Gastroesophageal sphincter (tissue), 4 donors: Measurements from ENCODE around the gene WNT9A. TPM values are rescaled to one million over a fixed set of nuclear protein-coding genes. Genes with fewer than 3 reads are reported as not detected.
A peak's percentile ranks its signal among the peaks of the same experiment; 100 is the strongest.

Experiments
- ATAC-seq: fragments of 150-250 bp; one replicate; pipeline ENCODE4 v1.9.1; 2016; ENCODE audit warnings: mild to moderate bottlenecking, moderate library complexity
- H3K27ac ChIP-seq, 4 donors: fragments of 200-600 bp; sonication (generic) in 3 of 4; 1 replicate in 3 of 4; 2 replicates in 1 of 4; pipeline ENCODE4 v1.5.1; 2016 to 2019
- H3K27me3 ChIP-seq: fragments of 200-600 bp; sonication (generic); one replicate; pipeline ENCODE4 v1.5.1; 2019
- H3K36me3 ChIP-seq, 2 donors: fragments of 200-600 bp; sonication (generic); one replicate each; pipeline ENCODE4 v1.5.1; 2019; ENCODE audit warnings: control low read depth in 1 of 2
- H3K4me1 ChIP-seq, 3 donors: fragments of 200-600 bp; sonication (generic); 1 replicate in 2 of 3; 2 replicates in 1 of 3; pipeline ENCODE4 v1.5.1; 2016 to 2019; ENCODE audit warnings: control low read depth in 2 of 3
- H3K4me3 ChIP-seq, 2 donors: fragments of 200-600 bp; sonication (generic); one replicate each; pipeline ENCODE4 v1.5.1; 2019; ENCODE audit warnings: mild to moderate bottlenecking in 1 of 2, moderate library complexity in 1 of 2
- H3K9me3 ChIP-seq, 3 donors: fragments of 200-600 bp; sonication (generic); one replicate each; pipeline ENCODE4 v1.5.1; 2017 to 2019; ENCODE audit warnings: control low read depth in 2 of 3
- CTCF ChIP-seq, 4 experiments: fragments of 200-600 bp in 2 of 4; fragments of 450-650 bp in 2 of 4; sonication (generic) in 1 of 4; IDR thresholded peaks; one replicate each; pipeline ENCODE4 v1.5.1; 2017 to 2019; ENCODE audit warnings: antibody characterized with exemption in 4 of 4, mild to moderate bottlenecking in 2 of 4, moderate library complexity in 2 of 4
- EP300 ChIP-seq: sonication (generic); formaldehyde crosslinking; IDR thresholded peaks from one replicate; pipeline ENCODE4 v1.6.1; 2017; ENCODE audit warnings: antibody characterized with exemption, mild to moderate bottlenecking
- POLR2A ChIP-seq, 2 donors: fragments of 450-650 bp; IDR thresholded peaks; one replicate each; pipeline ENCODE4 v1.6.1; 2017; ENCODE audit warnings: antibody characterized with exemption in 2 of 2, mild to moderate bottlenecking in 2 of 2, moderate library complexity in 1 of 2
- POLR2AphosphoS5 ChIP-seq: sonication (generic); formaldehyde crosslinking; IDR thresholded peaks from one replicate; pipeline ENCODE4 v1.6.1; 2017; ENCODE audit warnings: antibody characterized with exemption
- WGBS, 2 donors: methylation state at CpG; one replicate each; pipeline ENCODE4 v1.1.5; 2018; ENCODE audit warnings: low coverage in 1 of 2; 5-methylcytosine and 5-hydroxymethylcytosine counted together
- total RNA-seq, 4 donors: library from RNA; depleted of rRNA; stranded (reverse); fragments of >200 nt; gene quantifications; one replicate each; pipeline ENCODE4 v1.1.0, GENCODE V29; 2016

Gene WNT9A
- total RNA-seq, 4 donors from 2014 or later = 5.4 to 14.0 (median 6.6) TPM

- H3K9me3 ChIP-seq = no peaks in the 10 kb centered on the region
- no peaks in the 10 kb centered on the region for H3K36me3 ChIP-seq
- 70 to 90% methylated on average over 2 of the region's 8 CpGs for WGBS, 2 donors
- no peak for TF ChIP-seq POLR2A (IDR thresholded peaks at IDR 0.05)
- no peak for TF ChIP-seq CTCF (IDR thresholded peaks at IDR 0.05)
- no peak for TF ChIP-seq POLR2AphosphoS5
- TF ChIP-seq EP300 = no peak
- no peak overlapping the region for H3K4me3 ChIP-seq
- H3K27ac ChIP-seq = peak overlapping the region in 3 of 4 donors; percentile 85 to 94 (median 89)
- no peaks in the 10 kb centered on the region for H3K27me3 ChIP-seq
- no peak for ATAC-seq
- peaks cover 0 to 90% (median 66%) of the 10 kb centered on the region in 3 donors for H3K4me1 ChIP-seq
Measured at GRCh38 chr1:227942716-227943261, 4.9 kb downstream of the WNT9A start.

- peaks cover 0 to 86% (median 64%) of the 10 kb centered on the region in 3 donors for H3K4me1 ChIP-seq
- H3K27ac ChIP-seq = peak overlapping the region in 2 of 4 donors; percentile 89 to 94
- 39% methylated on average over 3 of the region's 15 CpGs; no CpG with 5 or more reads in 1 of the 2 donors for WGBS, 2 donors
- no peaks in the 10 kb centered on the region for H3K9me3 ChIP-seq
- H3K27me3 ChIP-seq = no peaks in the 10 kb centered on the region
- TF ChIP-seq POLR2AphosphoS5 (no peak), EP300 (no peak), POLR2A (IDR thresholded peaks at IDR 0.05) (no peak), CTCF (IDR thresholded peaks at IDR 0.05) (no peak)
- ATAC-seq = no peak
- H3K4me3 ChIP-seq = no peak overlapping the region
- H3K36me3 ChIP-seq = no peaks in the 10 kb centered on the region
Measured at GRCh38 chr1:227942021-227942715, 5.6 kb downstream of the WNT9A start.

- no peaks in the 10 kb centered on the region for H3K27me3 ChIP-seq
- peak overlapping the region in 1 of 4 donors; percentile 94 for H3K27ac ChIP-seq
- H3K36me3 ChIP-seq = no peaks in the 10 kb centered on the region
- no peak for ATAC-seq
- no peaks in the 10 kb centered on the region for H3K9me3 ChIP-seq
- TF ChIP-seq CTCF (IDR thresholded peaks at IDR 0.05) (no peak), POLR2AphosphoS5 (no peak), POLR2A (IDR thresholded peaks at IDR 0.05) (no peak), EP300 (no peak)
- no CpG with 5 or more reads among the region's 15 CpGs for WGBS, 2 donors
- H3K4me1 ChIP-seq = peaks cover 0 to 80% (median 60%) of the 10 kb centered on the region in 3 donors
- H3K4me3 ChIP-seq = no peak overlapping the region
Measured at GRCh38 chr1:227941509-227942020, 6.2 kb downstream of the WNT9A start.

- H3K36me3 ChIP-seq = no peaks in the 10 kb centered on the region
- no peak overlapping the region for H3K4me3 ChIP-seq
- no CpG with 5 or more reads among the region's 17 CpGs for WGBS, 2 donors
- no peaks in the 10 kb centered on the region for H3K9me3 ChIP-seq
- no peak for TF ChIP-seq POLR2AphosphoS5
- TF ChIP-seq POLR2A (IDR thresholded peaks at IDR 0.05) = no peak
- TF ChIP-seq CTCF (IDR thresholded peaks at IDR 0.05) = no peak
- TF ChIP-seq EP300 = no peak
- no peaks in the 10 kb centered on the region for H3K27me3 ChIP-seq
- no peak for ATAC-seq
- H3K4me1 ChIP-seq = peaks cover 0 to 73% (median 53%) of the 10 kb centered on the region in 3 donors
- H3K27ac ChIP-seq = peak overlapping the region in 1 of 4 donors; percentile 94
Measured at GRCh38 chr1:227940791-227941241, 6.9 kb downstream of the WNT9A start.
